HuH-7.5 (cell line): ENCODE data around the gene NPC1.
"Not testable (repeated sequence)": the region's sequence is repeated elsewhere in the genome, so short reads cannot be mapped to it uniquely, and the experiment has no call there.

ENCODE experiments used
- DNase-seq: peaks from one replicate; pipeline ENCODE4 v3.0.0; 2011; ENCODE audit warnings: low spot score

The NPC1 gene

DNA sequence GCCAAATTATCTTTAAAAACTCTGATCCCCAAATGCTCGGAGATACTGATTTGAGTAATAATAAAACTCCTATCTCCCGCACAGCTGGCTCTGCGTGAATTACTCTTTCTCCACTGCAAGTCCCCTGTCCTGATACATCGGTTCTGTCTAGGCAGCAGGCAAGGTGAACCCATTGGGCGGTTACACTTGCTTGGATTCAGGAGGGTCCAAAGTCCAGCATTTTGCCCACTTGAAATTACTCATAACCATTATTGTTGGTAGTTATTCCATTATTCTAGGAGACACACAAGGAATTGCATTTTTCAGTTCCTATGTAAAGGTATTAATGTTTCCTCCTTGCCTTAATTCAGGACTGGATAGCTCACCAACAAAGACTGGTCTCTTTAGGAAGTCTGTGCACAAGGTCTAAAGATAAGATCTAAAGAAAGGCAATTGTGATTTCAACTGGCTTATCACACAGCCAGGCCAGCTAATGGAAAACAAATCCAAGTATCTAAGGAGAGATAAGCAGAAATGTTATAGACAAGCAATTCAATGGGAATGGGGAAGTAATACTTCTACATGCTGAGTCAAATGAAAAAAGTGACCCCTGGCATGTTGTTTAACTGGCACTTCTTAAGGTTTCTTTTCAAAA is 23.2 kb upstream of the NPC1 start:
- no peak for DNase-seq

DNA sequence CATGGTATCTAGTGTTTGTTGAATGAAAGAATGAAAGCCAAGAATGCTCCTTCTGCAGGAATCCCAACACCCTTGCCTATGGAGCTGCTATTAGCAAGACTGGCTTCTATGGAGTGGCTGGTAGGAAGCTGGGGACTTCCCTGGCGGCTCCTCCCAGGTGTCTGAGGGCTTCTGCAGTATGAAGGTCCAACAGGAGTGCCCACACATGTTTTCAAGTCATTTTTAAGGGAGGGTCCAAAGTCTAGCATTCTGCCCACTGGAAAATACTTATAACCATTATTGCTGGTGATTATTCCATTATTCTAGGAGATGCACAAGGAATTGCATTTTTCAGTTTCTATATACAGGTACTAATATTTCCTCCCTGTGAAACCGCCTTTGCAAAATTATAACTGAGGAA is 21.9 kb upstream of the NPC1 start:
- DNase-seq = no peak

DNA sequence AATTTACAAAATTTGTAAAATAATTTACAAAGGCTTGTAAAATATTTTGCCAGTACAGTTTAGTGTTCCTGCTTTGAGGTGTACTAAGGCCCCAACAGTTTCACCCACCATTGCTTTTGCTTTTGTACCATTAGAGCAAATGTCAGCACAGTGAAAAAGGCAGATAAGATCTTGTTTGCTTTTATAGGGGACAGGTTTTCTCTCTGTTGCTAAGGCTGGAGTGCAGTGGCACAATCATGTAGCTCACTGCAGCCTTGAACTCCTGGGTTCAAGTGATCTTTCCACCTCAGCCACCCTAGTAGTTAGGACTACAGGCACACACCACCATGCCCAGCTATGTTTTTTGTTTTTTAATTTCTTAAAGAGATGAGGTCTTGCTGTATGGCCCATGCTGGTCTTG is 19.6 kb upstream of the NPC1 start:
- DNase-seq = no peak

DNA sequence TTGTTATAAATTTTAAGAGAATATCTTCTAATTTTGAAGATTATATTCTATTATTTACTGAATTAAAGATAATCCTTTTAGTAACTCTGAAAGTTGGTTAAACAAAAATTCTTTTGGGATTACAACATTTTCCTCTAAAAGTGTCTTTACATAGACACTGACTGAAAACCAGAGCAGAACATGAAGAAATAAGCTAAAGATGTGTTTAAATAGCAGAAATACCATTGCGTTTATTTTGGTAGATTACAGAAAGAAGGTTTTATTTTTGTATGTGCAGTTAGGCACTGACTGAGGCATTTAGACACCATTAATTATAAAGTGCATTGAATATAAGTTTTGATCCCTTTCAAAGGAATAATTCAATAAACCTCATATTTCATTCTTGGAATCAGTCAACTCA is 13.5 kb upstream of the NPC1 start:
- DNase-seq = no peak

DNA sequence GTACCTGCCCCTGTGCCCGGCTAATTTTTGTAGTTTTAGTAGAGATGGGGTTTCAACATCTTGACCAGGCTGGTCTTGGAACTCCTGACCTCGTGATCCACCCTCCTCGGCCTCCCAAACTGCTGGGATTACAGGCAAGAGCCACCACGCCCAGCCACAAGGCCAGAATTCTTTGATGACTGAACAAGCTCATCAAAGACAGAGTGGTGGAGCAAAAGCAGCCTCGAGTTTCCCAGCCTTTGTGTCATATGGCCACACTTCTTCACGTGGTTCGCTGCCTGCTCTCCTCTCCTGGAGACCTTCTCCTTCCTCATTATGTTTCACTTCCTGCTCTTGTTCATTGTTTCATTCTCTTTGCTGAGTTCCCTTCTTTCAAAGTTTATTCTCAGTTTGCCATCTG is 9.9 kb upstream of the NPC1 start:
- no peak for DNase-seq

DNA sequence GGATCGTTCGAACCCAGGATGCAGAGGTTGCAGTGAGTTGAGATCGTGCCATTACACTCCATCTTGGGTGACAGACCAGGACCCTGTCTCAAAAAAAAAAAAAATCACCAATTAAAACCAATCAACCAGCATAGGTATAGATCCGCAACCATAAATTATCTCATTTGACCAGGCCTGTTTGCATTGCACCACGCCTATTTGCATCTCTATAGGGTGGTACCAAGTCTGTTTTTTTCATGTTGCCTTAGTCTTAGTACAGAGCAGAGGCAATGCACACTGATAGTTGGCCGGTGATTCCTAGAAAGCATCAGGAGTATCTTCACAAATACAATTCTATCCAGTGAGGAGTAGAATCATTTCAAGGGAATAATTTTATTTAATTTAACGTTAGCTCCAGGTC is 9.3 kb upstream of the NPC1 start:
- DNase-seq = no peak

DNA sequence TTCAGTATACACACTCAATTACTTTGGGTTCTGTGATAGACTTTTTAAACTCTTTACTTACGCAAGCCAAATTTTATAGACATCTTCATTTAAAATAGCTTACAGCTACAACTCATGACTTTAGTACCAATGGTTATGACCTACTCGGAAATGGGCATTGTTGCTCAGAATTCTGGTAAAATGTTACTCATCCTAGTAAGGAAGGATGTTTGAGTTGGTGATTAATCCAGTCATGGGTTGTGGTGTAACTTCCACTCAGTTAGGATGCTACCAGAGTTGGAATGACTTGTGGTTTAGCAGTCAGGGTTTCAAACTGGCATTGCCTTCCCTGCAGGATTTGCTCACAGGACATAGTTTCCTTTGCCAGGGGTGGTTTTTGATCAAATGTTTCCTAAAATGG is 7.4 kb upstream of the NPC1 start:
- no peak for DNase-seq

DNA sequence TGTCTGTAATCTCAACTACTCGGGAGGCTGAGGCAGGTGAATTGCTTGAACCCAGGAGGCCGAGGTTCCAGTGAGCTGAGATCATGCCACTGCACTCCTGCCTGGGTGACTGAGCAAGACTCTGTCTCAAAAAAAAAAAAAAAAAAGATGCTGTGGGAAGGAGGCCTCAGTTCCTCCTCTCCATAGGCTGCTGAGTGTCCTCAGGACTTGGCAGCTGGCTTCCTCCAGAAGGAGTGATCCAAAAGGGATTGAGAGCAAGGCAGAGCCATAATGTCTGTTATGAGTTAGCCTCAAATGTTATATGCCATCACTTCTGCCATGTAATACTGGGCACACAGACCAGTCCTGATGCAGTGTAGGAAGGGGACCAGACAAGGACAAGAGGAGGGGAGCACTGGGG is 6.6 kb upstream of the NPC1 start:
- no peak for DNase-seq

DNA sequence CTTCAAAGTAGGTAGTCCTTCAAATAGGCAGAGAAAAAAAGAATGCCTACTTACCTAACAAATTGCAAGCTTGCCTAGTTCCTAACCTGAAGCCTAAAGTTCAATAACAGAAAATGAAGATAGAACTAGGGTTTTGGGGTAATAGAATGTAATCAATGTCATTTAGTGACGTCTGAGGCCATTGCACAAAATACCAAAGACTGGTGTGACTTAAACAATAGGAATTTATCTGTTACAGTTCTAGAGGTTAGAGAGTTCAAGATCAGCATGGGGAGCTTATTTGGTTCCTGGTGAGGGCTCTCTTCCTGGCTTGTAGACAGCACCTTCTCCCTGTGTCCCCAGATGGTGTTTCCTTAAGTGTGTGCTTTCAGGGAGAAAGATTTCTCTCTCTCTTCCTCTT is 4.7 kb upstream of the NPC1 start:
- no peak for DNase-seq

DNA sequence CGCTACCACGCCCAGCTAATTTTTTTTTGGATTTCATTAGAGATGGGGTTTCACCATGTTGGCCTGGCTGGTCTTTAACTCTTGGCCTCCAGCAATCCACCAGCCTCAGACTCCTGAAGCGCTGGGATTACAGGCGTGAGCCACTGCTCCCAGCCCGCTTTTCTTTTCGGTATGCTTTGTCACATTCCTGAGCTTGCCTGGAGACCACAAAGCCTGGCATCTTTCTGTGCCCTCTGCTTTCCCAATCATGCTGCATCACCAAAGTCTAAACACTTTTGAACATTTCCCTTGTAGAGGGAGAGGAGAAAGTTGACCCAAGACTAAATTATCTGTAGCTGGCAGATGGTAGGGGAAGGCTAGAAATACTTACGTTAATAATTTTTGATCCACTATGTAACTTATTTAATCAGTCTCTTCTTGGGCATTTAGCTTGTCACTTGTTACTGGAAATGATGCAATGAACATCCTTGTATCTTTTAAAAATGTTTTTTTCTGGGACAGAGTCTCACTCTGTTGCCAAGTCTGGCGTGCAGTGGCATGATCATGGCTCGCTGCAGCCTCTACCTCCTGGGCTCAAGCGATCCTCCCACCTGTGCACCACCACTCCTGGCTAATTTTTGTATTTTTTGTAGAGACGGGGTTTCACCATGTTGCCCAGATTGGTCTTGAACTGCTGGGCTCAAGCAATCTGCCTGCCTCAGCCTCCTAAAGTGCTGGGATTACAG is 2.7 kb upstream of the NPC1 start:
- DNase-seq = no peak

DNA sequence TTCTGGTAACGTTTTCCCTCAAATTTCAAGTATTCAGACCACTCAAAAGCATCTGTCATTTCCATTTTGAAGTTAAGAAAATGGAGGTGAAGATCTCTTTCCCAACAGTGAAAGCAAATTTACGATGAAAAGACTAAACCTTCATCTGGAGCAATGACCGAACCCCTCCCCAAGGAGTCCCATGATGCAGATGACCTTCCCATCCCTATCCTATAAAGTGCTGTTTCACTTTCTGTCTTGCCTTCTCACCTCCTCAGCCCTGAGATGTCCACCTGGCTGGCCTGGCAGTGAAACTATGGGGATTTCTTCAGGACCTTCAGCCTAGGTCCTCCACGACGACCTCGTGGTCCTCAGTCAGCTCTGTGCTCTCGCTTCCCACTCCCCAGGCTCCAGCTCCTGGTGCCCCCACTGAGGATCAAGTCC is 925 bp upstream of the NPC1 start:
- no peak for DNase-seq

DNA sequence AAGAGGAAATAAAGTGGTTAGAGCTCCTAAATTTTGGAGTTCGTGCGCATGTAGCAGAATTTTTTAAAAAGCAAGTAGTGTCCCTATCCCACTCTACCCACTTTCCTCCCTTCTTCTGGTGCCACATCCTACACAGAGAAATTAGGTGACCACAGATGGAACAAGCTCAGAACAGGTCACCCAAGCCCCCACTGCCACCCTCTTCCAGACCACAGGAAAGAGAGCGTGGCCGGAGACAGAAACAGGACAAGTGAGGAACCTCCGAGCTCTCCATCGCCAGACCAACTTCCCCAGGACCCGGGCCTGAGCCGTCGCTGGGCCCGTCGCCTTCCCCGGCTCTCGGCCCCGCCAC is 433 bp downstream of the NPC1 start:
- DNase-seq = no peak

DNA sequence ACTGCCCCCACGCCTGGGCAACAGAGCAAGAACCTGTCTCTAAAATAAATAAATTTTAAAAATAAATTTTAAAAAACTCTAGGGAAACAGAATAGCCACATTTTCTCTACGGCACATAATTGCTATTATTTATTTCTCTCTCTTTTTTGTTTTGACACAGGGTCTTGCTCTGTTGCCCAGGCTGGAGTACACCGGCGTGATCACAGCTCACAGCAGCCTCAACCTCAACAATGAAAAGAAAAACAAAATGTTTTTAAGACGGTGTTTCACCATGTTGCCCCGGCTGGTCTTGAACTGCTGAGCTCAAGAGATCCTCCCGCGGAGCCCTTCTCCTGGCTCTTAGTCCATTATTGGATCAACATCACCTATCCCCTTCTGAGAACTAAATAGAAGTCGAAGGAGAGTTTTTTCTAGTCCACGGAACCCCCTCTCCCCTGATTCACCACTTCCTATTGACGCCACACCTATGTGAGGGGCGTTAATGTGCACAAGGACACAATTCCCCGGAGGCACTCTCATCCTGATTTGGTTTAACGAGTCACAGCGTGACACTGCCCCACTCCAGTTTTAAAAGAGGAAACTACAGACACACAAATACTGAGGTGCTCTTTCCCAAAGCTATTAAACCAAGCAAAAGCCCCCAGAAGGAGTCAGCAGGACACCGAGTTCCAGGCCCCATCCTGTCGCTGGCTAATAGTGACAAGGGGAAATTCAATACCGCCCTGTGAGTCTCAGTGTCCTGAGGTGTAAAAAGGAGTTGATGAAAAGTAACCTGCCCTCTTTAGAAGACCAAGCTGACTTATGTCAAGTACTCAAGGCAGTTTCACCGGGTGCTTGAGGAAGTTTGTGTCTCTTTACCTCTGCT is 1.1 kb downstream of the NPC1 start:
- no peak for DNase-seq

DNA sequence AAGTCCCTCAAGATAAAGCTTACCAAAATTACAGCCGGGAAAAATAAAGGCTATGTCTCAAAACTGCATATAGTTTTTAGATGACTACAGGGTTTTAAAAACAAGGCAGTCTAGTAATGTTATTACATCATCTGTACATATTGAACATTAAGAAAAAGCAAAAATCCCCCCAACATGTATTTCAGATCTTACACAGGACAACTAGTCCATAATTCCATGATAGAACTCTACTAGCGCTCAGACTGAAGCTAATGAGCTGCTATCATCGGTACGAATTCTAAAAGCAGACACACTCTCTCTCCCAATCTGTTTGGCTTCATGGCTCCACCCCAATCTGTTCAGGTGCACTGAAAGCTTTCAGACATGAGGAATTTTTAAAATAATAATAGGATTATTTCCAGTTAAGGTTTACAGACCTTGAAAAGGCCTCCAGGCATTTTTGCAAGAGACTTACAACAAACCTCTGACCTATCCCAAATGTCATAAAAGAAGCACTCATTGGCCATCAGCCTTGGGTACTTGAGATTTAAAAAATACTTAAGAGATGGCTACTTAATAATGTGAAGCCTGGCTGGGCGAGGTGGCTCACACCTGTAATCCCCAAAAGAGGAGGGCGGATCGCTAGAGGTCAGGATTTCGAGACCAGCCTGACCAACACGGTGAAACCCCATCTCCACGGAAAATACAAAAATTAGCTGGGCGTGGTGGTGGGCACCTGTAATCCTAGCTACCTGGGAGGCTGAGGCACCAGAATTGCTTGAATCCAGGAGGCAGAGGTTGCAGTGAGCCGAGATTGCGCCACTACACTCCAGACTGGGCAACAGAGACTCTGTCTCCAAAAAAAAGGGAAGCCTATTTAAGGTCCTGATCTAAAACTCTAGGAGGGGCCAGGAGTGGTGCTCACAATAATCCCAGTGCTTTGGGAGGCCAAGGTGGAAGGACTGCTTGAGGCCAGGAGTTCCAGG is 2.0 kb downstream of the NPC1 start:
- DNase-seq = no peak

DNA sequence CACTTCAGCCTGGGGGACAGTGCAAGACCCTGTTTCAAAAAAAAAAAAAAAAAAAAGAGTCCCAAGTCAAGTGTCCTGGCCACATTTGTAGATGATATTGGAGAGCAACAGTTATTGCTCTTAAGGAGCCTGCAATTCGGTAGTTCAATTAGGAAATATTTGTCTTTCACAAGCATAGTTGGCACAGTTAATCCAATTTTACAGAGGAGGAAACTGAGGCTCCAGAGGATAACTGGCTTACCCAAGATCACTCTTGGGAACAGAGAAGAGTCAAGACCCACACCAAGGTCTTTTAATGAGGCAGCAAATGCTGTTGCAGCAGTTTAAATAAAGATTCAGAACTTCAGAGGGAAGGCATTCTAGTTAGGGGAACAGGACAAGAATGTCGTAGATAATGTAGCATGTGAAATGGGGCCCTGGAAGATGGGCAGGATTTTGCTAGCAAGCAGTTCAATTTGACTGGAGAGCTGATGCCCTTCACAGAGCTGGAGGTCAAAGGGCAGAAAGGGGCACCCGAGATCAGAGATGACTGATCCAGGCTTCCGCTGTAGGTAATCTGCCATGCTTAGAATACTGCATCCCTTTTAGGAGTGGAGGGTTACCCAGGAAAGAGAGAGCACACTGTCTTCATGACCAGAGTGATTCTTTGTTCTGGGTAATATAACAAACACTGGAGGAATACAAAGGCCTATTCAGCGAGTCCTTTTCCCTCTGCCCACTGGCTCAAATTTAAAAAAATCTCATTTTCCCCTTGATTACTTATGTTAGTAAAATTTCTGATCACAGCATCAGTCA is 3.0 kb downstream of the NPC1 start:
- no peak for DNase-seq

DNA sequence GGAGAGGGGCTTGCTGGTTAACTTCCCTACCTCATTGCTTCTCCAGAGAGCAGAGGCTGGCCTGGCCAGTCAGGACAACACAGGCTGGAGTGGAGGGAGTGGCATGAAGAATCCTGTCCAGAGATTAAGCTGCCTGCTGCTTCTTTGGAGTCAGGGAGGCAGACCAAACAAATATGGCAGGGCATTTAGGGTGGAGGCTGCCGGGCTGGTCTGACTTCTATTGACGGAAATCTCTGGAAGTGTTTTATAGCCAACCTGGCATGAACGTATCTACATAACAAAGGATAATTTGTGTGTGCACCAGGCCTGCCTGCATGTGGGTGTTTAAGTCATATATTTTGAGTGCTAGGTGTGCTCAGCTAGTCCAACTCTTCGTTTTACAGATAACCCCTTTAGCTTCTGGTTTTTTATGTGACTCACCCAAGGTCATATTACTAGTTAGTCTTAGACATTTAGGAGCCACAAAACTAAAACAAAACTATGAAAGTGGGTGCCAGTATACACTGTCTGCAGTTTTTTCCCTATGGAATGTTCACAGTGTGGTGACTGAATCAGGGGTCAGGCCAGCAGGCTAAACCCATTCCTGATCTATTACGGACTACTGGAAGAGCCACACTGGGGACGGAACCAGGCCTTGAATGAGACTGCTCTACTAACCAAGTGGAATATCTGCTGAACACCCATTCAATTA is 5.5 kb downstream of the NPC1 start:
- DNase-seq = no peak

DNA sequence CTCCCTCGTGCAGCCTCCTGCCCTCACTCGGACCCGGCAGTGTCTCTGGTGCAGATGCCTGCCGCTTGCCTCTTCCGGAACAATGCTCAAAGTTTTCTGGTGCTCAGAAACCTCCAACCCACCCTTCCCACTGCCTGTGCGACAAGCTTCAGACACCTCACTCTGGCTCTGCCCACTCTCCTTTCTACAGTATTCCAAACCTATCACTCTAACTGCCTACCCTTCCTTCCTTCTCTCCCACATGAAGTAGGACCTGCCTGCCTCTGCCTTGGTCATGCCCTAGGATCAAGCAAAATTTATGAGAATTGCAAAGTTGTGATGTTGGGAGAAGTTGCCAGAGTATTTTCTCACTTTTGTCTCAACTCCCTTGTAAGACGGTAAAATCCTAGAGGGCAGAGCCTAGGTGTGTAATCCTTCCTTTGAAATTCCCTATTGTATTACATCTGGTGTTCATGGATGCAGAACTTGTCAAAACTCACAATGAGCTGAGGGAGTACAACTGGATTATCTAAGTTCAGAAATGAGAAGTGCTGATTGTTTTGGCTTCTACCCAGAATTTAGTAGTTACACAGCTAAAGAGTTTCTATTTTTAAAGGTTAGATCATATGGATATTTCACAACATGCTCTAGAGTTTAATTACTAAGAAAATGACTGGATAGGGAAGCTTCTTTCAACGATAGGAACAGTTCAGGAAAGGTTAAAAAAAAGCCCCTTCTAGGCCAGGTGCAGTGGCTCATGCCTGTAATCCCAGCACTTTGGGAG is 7.2 kb downstream of the NPC1 start:
- no peak for DNase-seq

DNA sequence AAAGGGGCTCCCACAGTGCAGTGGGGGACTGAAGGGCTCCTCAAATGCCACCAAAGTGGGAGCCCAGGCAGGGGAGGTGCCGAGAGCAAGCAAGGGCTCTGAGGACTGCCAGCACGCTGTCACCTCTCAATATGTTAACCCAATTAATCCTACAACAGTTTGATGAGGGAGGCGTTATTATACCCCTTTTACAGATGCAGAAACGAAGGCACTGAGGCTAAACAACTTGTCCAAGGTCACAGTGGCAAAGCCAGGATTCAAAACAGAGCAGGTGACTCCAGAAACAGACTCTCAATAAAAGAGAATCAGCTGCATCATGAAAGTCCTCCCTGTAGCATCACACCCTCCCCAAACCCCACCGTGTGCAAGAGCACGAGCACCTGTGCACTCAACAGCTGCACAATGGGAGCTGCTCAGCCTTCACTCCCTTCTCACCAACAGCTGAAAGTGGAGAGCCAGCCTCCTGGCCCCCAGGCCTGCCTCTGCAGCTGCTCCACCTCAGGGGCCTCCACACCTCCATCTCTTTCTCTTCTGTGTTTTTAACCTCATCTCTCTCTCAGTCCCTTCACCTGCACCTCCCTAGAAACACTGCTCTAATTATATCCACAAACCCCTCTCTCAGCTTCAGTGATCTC is 8.1 kb downstream of the NPC1 start:
- DNase-seq = no peak

DNA sequence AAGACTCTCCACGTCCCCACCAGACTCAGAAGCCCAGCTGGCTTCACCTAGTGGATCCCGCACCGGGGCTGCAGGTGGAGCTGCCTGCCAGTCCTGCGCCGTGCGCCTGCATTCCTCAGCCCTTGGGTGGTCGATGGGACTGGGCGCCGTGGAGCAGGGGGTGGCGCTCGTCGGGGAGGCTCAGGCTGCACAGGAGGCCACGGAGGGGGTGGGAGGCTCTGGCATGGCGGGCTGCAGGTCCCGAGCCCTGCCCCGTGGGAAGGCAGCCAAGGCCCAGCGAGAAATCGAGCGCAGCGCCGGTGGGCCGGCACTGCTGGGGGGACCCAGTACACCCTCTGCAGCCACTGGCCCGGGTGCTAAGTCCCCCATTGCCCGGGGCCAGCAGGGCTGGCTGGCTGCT is 8.8 kb downstream of the NPC1 start:
- DNase-seq = not testable (repeated sequence)

DNA sequence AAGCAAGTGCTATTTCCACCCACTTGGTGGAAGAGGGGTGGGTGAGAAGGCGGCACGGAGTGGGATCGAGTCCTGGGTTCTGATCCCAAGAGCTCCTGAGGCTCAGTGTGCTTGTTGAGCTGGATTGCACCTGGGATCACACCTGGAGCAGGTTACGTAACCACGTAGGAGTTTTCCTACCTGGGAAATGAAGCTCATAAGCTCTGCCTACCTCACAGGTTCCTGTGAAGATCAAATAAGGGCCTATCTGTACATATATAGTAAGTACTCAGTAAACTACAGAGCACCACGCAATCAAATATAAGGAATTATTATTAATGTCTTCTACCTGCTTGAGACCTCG is 11.0 kb downstream of the NPC1 start:
- no peak for DNase-seq
